ENCODE data around the gene TBX2.
A peak's percentile ranks its signal among the peaks of the same experiment; 100 is the strongest.

Gene TBX2

DNA sequence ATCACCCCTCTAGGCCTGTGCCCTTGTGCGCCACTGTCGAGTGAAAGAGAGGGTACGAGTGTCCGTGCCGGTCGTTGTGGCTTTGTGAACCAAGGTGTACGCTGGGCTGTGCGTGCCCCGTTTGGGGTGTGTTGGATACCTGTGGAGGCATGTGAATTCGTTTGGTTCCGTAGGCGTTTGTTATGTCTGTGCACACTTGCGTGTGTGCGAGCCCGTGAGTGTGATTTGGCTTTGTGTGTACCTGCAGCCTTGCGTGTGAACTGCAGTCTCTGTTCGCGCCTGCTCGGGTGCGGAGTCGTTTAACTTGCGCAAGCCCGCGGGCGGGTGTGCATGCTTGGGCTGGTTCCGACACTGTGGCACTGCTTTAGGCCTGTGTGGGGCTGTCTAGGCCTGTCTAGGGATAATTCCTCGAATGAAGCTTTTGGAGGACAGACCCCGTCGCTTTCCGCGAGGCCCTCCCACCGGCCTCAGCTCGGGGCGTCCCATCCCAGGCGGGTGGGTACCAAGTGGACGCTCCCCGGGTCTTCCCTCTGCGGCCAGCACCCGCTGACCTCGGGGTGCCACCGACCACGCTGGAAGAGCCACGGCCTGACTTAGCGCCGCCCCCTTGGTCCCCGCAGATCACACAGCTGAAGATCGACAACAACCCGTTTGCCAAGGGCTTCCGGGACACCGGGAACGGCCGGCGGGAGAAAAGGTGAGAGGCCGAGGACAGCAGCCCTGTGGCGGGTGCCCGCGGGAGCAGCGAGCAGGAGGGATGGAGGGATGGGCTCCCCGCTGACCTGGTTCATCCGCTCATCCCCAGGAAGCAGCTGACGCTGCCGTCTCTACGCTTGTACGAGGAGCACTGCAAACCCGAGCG lies 4.4 kb downstream of the TBX2 start:
- DNase-seq = no peak

DNA sequence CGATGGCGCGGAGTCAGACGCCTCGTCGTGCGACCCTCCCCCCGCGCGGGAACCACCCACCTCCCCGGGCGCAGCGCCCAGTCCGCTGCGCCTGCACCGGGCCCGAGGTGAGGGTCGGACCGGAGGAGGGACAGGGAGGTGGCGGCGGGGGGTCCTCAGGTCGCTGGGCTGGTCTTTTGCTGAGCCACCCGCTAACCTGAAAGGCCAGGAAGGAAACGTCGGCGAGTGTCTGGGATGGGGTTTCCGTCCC lies 4.9 kb downstream of the TBX2 start:
- no peak for DNase-seq

DNA sequence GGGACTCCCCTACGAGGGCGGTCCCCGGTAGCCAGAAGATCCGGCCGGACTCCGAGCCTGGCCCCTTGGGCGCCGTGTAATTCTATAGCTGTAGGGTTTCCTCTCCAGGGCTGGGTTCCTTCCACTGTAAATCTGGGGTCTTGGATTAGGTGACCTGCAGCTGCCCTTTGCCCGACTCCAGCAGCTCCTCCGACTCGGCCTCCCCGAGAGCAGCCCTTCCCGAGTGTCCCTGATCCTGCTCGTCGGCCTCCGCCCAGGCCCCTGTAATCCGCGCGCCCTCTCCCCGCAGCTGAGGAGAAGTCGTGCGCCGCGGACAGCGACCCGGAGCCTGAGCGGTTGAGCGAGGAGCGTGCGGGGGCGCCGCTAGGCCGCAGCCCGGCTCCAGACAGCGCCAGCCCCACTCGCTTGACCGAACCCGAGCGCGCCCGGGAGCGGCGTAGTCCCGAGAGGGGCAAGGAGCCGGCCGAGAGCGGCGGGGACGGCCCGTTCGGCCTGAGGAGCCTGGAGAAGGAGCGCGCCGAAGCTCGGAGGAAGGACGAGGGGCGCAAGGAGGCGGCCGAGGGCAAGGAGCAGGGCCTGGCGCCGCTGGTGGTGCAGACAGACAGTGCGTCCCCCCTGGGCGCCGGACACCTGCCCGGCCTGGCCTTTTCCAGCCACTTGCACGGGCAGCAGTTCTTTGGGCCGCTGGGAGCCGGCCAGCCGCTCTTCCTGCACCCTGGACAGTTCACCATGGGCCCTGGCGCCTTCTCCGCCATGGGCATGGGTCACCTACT lies 5.5 kb downstream of the TBX2 start:
- no peak for DNase-seq

DNA sequence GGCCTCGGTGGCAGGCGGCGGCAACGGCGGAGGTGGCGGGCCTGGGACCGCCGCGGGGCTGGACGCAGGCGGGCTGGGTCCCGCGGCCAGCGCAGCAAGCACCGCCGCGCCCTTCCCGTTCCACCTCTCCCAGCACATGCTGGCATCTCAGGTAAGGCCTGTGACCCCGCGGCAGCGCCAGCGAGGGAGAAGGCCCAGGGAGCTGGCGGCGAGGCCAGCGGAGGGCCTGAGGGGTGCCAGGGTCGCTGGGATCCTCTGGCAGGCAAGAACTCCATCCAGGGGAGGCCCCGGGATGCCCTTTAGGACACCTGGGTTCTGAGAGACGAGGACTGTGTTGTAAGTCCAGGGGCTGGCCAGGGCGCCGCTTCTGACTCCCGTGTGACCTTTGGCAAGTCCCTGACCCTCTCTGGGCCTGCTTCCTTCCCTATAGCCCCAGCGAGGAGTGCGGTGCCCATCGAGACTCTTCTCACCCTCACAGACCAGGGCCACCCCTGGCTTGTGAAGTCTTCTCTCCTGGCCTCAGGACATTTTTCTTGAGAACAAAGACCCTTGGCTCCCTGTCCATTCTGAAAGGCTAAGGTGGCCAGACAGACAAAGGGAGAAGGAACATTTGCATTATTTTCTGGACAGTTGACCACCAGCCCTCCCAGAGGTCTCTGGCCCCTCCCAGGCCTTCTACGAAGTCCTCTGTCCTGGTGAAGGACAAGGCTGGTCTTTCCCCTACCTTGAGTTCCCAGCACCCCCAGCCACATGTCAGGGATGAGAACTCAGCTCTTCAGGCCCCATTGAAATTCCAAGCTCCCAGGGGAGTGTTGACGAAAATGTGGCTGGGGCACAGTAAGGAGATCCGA lies 6.3 kb downstream of the TBX2 start:
- DNase-seq = no peak

DNA sequence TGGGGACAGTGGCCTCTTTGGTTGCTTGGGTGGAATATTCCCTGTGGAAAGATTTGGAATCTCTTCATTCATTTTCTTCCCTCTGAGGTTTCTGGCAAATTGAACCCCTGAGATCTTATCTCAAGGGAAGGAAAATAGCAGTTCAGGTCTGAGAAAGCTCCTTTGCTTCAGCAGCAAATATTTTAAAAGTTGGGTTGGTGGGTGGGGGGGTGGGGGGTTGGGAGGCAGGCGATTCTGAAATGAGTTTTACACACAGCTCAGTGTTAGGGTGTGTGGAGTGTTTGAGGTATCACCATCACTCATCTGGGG lies 6.8 kb downstream of the TBX2 start:
- DNase-seq = no peak

DNA sequence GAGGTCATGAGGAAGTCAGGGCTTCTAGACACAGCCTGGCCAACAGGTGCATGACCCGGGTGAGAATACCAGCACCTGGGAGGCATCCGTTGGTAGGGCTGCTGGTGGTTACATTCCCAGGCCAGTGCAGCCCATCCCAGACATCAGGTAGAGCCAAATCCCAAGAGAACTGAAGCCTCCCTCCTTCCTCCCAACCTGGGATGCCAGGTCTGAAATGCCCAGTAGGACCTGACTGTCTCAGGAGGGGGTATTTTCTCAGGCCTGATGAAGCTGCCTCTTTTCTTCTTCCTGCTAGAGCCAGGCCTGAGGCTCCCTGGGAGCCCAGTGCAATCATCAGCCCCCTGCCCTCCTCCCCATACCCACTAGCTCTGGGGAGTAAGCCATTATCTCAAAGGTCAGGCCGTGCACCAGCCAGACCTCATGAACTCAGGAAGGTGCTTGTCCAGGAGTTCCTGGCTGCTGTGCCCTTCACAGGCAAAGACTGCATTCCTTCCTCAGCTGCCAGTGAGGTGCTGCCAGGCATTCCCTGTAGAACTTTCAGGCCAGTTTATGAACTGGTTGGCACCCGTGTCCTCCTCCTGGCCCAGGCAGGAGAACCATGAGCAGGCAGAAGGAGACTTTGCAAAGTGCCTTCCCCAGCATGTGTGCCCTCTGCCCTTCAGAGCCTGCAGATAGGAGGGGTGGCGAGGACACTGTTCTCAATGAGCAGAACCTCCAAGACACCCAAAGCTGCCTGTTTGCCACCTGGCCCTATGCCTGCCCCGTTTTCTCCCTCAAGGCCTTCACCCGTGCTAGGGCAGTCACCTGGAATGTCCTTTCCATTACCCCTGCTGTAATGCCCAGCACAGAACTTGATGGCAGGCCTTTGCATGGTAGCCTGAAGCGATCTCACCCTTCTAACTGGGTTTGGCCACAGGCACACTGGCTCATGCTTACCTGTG lies 7.6 kb downstream of the TBX2 start:
- DNase-seq = no peak

DNA sequence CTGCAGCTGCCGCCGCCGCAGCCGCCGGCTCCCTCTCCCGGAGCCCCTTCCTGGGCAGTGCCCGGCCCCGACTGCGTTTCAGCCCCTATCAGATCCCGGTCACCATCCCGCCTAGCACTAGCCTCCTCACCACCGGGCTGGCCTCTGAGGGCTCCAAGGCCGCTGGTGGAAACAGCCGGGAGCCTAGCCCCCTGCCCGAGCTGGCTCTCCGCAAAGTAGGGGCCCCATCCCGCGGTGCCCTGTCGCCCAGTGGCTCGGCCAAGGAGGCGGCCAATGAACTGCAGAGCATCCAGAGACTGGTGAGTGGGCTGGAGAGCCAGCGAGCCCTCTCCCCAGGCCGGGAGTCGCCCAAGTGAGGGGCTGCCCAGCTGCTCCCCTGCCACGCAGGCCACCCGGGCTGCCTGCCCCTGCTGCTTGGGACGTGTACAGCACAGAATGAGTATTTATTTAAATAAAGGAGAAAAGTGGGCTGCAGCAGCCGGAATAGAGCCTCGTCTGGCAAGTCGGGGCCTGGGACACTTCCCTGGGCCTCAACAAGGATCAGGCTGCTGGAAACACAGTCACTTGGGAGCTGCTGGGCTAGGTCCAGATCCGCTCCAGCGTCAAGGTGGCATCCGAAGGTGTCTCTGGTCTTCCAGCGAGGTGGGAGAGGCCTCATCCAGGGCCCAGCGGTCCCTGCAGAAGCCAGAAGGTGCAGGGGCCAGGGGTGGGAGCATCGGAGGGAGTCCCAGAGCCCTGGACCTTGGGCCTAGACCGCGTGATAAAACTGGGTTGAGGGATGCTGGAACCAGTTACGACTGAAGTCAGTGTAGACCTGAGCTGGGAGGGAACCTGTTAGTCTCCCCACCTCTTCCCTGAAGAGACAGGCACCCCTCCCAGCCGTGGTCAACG lies 8.8 kb downstream of the TBX2 start:
- DNase-seq = no peak

DNA sequence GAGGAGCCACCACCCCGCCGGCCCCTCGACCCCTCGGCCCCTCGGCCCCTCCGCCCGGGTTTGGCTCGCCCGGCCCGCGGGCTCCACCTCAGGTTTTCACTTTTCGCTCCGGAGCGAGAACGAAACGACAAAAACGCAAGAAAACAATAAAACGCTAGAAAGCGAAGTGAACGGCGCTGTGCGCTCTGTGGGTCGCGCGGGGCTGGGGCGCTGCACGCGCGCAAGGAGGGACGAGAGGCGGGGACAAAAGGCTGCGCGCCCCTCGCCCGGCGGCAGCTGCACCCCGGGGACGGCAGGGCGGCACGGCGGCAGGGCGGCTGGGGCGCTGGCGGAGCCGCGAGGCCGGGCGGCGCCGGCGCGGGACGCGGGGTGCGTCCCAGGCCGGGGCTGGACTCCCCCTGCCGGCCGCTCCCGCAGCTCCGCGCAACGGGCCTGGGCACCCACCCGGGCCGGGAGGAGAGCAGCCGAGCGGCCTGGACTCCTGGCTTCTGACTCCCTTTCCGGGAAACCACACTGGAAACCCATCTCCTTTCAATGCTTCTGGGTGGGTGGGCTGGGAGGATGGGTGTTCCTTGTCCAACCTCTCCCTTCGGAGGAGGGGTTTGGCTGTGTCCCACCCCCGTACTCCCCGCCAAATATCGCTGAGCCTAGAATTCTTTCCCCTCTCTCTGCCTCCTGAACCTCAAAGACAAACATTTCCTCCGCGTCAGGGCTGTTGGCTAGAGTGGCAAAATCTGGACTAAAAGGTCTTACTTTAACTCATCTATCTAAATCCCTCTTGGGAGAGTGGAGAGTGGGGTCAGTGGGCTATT lies 9.9 kb downstream of the TBX2 start:
- no peak for DNase-seq

DNA sequence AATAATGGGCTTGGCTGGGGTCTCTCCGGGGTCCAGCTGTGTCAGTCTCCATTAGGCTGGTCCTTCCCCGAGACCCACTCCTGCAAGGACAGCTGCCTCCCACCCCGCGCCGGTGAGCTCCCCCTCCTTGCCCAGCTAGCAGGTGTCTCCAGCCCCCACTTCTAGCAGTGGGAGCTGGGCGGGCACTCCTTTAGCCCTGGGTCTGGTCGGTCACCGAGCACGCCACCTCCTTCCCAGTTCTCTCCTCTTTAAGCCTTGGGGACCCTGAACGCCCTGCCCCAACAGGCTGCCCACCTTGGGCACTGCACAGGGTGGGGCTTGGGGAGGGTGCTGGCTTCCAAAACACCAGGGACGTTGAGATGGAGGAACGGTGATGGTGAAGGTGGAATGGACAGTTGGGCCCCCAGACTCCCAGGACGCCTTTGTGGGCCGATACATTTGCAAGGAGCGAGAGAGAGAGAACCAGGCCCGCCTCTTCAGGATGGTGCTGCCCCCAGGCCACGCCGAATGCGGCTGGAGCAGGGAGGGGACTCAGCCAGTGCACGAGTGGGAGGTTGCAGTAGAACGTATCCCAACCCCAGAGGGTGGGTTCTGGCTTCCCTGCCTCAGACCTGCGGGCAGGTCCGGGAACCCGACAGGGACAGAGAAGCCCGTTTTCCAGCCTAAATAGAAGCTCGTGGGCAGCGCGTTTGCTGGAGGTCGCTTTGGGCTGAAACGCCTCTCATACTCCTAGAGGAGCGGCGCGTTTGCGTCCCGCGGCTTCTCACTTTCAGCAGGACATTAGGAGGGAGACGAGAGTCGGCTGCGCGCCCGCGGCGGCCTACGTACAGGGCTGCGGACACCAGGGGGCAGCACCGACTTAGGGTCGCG lies 10.7 kb downstream of the TBX2 start:
- DNase-seq = no peak

DNA sequence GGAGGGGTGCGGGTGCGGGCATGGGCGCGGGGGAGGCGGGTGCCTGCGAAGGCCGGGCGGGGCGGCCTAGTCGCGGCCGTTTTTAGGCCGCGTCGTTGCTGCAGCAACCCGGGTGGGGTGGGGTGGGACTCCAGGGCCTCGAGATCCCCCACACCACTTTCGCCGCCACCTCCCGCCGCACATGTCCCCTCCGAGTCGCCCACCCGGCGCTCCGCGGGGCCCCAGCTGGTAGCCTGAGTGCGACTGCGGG lies 11.3 kb downstream of the TBX2 start:
- DNase-seq = no peak

DNA sequence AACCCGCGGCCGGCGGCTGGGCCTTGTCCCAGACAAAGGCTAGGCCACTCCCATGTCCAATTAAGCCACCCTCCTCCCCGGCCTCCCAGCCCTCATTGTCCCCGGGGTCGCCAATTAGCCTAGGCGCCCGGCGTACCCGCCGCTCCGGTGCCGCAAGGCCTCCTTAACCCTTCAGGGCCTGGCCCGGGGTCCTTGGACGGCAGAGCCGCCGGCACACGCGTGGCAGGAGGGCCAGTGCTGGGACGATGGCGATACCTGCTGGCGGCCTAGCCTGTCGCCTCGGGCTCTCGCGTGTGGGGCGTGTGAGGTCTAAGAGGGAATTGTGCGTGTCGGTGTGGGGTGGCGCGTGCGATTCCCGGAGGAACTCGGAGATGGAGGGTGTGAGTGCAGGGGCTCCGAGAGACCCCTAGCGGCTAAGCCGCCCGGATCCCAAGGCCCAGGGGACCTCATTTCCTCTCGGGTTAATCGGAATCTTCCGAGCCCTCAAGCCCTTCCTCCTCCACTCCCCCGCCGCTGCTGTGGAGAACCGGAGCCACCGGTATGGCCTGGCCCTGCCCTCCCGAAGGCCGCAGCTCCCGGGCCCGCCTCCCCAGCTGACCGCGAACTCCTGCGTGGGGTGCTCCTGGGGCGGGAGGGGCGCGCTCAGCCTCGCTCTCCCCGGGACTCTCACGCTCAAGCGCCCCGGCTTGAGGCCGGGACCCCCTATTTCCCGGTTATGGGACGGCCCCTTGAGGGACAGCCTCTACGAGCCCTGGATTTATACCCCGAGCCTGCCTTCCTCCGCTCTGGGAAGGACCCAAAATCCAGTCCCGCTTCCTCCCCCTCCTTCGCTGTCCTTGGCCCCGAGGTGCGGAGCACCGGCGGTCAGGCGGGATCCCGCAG lies 11.9 kb downstream of the TBX2 start:
- DNase-seq = no peak

DNA sequence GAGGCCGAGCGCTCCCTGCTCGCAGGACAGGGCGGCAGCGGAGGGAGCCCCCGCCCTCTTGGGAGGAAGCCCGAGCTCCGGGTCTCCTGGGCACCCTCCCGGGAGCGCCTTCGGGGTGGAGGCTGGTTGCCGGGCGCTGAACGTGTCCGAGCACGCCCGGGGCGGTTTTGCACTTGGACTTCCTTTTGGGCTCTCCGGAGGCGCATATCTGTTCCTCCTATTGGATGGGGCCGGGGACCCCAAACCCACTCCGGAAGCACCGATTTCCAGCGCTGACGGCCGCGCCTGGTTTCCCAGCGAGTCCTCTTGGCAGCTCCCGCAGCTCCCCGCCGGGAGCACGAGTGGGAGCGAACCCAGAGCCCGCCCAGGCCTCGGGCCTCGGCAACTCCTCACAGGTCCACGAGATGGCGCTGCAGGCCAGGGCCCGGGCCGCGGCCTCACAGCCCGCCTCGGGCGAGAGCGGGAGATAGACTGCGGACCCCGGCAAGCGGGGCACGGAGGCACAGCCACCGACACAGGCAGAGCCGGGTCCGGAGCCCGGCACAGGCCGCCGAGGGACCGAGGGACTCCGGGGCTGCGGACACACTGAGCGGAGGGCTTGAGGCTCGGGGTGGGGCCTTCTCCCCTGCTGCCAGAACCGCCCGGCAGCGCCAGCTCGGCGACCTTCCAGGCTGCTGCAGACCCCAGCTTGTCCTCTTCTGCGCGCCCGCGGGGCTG lies 12.7 kb downstream of the TBX2 start:
- peak in 1 of 2 experiments; percentile 21 for DNase-seq

DNA sequence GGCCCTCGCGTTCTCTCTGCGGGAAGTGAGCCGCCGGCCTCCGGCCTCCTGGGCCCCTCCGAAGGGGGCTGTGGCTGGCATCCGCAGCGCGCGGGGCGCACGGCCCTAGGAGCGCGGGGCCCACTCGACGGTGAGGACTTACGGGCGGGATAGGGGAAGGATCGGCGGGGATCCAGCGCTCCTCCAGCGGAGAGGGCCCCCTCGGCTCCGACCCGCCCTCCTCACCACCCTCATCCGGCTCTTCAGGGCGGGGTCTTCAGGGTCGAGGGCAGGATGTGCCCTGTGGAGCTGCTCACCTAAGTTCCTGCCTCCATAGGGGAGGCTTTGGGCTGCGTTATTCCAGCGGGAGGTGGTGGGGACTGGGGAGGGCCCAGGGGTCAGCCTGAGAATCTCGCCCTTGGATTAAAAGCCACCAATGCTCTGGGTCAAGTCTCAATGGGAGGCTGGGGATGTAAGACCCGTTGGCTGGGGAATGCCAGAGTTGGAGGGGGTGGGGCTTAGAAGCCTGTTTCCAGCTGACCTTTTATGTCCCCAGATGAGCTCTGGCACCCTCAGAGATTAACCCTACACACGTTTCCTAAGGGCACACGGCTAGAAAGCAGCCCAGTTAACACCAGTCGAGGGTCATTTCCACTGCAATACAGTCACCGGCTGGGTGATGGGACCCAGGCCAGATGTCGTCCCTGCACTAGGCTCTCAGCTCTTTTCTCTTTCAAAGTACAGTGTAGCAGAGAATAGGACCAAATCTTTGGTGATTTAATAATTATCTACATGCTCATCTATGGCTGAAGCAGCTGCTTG lies 13.4 kb downstream of the TBX2 start:
- DNase-seq = no peak

DNA sequence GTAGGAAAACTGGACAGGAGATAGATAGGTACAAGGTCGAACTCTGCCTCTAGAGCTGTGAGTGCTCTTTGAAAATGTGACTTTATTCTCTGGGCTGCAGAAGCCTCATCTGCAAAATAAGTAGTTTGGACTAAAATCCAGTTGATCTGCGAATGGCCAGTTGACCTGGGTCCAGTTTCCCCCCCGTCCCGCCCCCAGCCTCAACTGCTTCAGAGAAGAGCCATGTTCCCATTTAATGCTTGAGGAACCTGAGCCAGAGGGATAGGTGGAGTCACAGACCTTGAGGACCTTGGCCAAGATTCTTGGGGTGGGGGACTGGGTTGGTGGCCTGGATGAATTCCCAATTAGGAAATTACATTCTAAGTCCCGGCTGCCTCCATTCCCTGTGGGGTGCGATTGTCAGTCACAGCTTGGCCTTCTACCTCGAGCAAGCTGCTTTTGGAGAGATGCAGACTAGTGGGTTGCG lies 14.1 kb downstream of the TBX2 start:
- DNase-seq = no peak

DNA sequence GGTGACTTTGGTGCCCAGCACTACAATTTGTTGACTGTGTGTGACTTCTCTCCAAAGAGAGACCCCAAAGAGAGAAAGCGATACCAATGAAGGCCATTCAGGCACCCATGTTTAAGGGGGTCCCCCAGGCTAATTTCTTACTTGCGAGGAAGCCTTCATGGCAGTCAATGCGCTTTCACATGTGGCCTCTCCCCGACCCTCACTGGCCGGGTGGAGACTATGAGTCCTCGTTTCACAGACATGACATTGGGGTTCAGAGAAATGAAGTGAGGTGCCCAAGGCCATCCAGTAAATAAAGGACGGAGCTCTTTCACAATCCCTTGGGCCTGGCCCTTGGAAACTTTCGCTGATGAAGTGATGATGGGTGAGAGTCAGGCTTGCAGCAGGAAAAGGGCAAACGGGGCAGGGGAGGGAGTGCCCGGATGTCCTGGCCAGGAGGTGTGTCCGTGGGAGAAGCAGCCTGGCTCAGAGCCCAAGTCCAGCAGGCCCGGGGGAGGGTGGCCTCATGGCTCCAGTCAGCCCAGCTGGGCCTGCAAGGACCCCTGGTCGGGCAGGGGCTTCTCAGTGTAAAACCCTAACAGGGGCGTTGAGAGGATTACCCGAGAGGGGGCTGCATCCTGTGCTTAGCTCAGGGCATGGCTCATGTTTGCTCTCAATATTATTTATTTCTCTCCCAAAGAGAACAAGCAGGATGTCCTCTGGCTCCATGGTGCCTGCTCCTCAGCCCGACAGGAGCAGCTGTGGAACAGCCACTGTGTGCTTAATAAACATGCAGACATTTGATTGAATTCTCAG lies 14.7 kb downstream of the TBX2 start:
- no peak for DNase-seq

DNA sequence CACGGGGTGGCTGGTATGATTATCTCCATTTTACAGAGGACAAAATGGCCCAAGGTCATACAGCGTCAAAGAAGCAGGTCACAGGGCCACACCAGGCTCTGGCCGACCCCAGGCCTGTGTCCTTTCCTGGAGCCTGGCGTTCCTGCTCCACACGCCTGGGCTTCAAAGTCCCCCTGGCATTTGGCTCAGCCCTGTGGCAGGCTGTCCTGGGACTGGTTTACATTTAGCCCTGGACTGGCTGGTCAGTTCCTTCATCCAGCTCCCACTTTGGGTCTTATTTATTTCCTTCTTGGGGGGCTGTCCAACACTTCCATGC lies 15.3 kb downstream of the TBX2 start:
- DNase-seq = no peak
